Fibroblast of pulmonary artery (primary cell): ENCODE results near the gene PTPRE.

ENCODE experiments used
- DNase-seq: peaks from one replicate; pipeline ENCODE4 v3.0.0-alpha.2; 2010; ENCODE audit warnings: low read depth
- H3K4me3 ChIP-seq: replicated peaks from 2 replicates; pipeline ENCODE4 v1.5.1; 2011; ENCODE audit warnings: low read depth, mild to moderate bottlenecking, control low read depth, low read length, moderate library complexity
- CTCF ChIP-seq: IDR thresholded peaks from 2 replicates; pipeline ENCODE4 v1.5.1; 2011; ENCODE audit warnings: mild to moderate bottlenecking, control low read depth, low read length, inconsistent platforms; ENCODE audit errors: missing control alignments

Gene PTPRE

GRCh38 chr10:127949831-127950230 is 42.9 kb downstream of the PTPRE start:
- H3K4me3 ChIP-seq: no peak overlapping the region
- TF ChIP-seq CTCF: no peak
- DNase-seq: no peak

DNA sequence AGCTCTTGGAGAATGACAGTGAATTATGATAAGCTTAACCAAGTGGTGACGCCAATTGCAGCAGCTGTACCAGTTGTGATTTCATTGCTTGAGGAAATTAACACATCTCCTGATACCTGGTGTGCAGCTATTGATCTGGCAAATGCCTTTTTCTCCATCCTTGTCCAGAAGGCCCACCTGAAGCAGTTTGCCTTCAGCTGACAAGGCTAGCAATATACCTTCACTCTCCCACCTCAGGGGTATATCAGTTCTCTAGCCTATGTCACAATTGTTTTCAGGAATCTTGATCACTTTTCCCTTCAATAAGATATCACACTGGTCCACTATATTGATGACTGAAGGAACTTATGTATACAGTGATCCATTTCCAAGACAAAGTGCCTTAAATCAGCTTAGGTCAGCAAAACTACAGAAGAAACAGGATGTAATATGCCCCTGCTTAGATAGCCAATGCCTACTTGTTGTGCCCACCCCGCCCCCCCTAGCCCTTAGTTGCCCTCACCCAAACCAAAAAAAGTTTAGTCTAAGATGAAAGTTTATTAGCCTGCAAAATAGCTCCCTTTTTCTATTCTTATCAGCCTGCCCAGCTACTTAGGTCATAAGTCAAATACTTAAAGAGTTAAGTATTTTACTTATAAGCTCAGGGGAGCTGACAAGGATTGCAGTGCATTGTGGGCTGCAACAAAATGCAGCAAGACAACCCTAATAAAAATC is 45.1 kb downstream of the PTPRE start:
- no peak for TF ChIP-seq CTCF
- no peak for DNase-seq
- H3K4me3 ChIP-seq: no peak overlapping the region

GRCh38 chr10:127952575-127952869 is 45.6 kb downstream of the PTPRE start:
- no peak for TF ChIP-seq CTCF
- DNase-seq: no peak
- no peak overlapping the region for H3K4me3 ChIP-seq

DNA sequence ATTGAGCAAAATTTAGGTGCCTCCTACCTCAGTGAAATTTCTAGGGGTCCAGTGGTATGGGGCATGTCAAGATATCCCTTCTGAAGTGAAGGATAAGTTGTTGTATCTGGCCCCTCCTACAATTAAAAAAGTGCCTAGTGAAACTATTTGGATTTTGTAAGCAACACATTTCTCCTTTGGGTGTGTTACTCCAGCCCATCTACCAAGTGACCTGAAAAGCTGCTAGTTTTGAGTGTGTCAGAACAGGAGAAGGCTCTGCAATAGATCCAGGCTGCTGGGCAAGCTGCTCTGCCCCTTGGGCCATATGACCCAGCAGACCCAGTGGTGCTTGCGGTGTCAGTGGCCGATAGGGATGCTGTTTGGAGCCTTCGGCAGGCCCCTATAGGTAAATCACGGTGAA is 46.0 kb downstream of the PTPRE start:
- TF ChIP-seq CTCF: no peak
- DNase-seq: no peak
- no peak overlapping the region for H3K4me3 ChIP-seq

GRCh38 chr10:127953876-127954275 is 47.0 kb downstream of the PTPRE start:
- H3K4me3 ChIP-seq: no peak overlapping the region
- no peak for DNase-seq
- no peak for TF ChIP-seq CTCF

- no peak for TF ChIP-seq CTCF
- H3K4me3 ChIP-seq: no peak overlapping the region
- no peak for DNase-seq
Observed at GRCh38 chr10:127959428-127959827, 52.5 kb downstream of the PTPRE start.

DNA sequence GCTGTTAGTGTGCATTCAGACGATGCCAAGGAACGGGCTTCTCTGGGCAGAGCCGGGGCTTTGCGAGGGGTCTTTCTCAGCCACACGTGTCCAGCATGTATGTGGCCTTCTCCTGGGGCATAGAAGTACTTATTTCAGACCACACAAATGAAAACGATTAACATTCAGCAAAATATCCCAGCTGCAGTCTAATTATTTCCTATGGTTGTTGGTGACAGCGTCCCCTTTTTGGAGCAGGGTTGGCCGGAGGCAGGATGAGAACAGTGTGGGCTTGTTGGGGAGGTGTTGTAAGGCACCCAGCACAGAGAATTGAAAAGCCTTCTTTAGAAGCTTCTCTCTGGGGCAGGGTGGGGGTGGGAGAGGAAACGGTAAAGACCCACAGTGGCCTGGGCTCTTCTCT is 54.2 kb downstream of the PTPRE start:
- DNase-seq: no peak
- H3K4me3 ChIP-seq: no peak overlapping the region
- no peak for TF ChIP-seq CTCF
